ENCODE measurements around the gene SORL1. TPM values are rescaled to one million over a fixed set of nuclear protein-coding genes. Genes with fewer than 3 reads are reported as not detected.

SORL1 gene
- total and polyA plus RNA-seq, 2 of the 8 experiments (the other 6 are each of a cell fraction or from before 2014, with no cell fraction given) = 38.1 to 65.5 TPM

DNA sequence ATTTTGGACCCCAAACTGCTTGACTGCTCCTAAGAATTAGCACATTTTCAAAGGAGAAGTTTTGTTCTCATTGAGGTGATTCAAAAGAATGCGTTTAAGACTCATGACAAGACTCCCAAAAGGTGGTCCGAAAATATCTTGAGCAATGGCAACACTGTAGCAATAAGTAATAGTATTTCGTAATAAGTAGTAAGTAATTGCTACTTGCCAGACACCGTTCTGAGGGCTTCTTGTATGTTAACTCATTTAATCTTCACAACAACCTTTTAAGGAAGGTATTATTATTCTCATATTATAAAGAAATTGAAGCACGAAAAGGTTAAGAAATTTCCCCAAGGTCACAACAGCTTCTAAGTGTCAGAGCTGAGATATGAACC, 184.7 kb downstream of the SORL1 start:
- FAIRE-seq = no peak

More for the DNA sequence above, 184.7 kb downstream of the SORL1 start:
- Histone ChIP-seq H3K18ac (ENCODE audit: extremely low read depth, low read length) (no peak overlapping the region), H3K23ac (ENCODE audit: insufficient read length) (no peak overlapping the region), H4K91ac (replicated peaks; ENCODE audit: insufficient read length, low read length) (no peak overlapping the region), H3K9me3 (ENCODE audit: insufficient read depth in 2 of 2, low read depth in 1 of 2, low read length in 1 of 2) (no peaks in the 10 kb centered on the region), H3K23me2 (ENCODE audit: low read depth, low read length) (no peaks in the 10 kb centered on the region; the same call in 1 of the 2 replicates), H3K4me1 (replicated peaks in 1 of 4; ENCODE audit: control insufficient read depth in 3 of 4, insufficient read depth in 4 of 4, low read length in 3 of 4) (peaks cover 0 to 3% (median 1%) of the 10 kb centered on the region in 4 experiments; a peak in 3 of 7 replicates), H3K4me2 (ENCODE audit: insufficient read depth in 1 of 2, low read depth in 2 of 2, low read length in 2 of 2) (no peak overlapping the region), H3K9ac (replicated peaks in 1 of 4; ENCODE audit: extremely low read depth in 1 of 4, low read depth in 3 of 4, low read length in 3 of 4) (no peak overlapping the region), H3K27ac (ENCODE audit: low read depth, low read length) (no peak overlapping the region), H4K8ac (ENCODE audit: extremely low read depth, insufficient read depth, low read length) (no peak overlapping the region), H3K79me1 (ENCODE audit: low read depth, low read length) (no peaks in the 10 kb centered on the region), H3K56ac (replicated peaks; ENCODE audit: insufficient read length, low read depth, low read length) (no peak overlapping the region), H3K4ac (replicated peaks; ENCODE audit: insufficient read length, low read depth, low read length) (no peak overlapping the region), H2AFZ (ENCODE audit: low read length) (no peak overlapping the region), H4K20me1 (replicated peaks in 1 of 2; ENCODE audit: control insufficient read depth in 1 of 2, insufficient read depth in 2 of 2, low read length in 2 of 2) (no peaks in the 10 kb centered on the region), H3K79me2 (ENCODE audit: control insufficient read depth in 1 of 2, insufficient read depth in 2 of 2, low read length in 2 of 2) (no peaks in the 10 kb centered on the region), H3K14ac (ENCODE audit: insufficient read length) (no peak overlapping the region), H3K4me3 (ENCODE audit: extremely low read depth in 1 of 4, insufficient read depth in 2 of 4, low read depth in 3 of 4, low read length in 4 of 4) (no peak overlapping the region), H2BK15ac (ENCODE audit: low read length) (no peak overlapping the region), H2BK120ac (replicated peaks; ENCODE audit: low read depth, low read length) (no peak overlapping the region), H2BK12ac (ENCODE audit: low read depth, low read length) (no peak overlapping the region), H2AK5ac (ENCODE audit: low read depth, low read length) (no peak overlapping the region), H3K36me3 (ENCODE audit: control insufficient read depth in 2 of 4, insufficient read depth in 4 of 4, low read length in 3 of 4) (peaks cover 0 to 7% (median 2%) of the 10 kb centered on the region in 4 experiments; a peak in 2 of 8 replicates), H4K5ac (ENCODE audit: insufficient read length, low read depth, low read length) (no peak overlapping the region), H2BK20ac (ENCODE audit: low read length) (no peak overlapping the region), H2BK5ac (ENCODE audit: low read depth, low read length) (no peak overlapping the region), H3K27me3 (replicated peaks in 1 of 4; ENCODE audit: control insufficient read depth in 3 of 4, extremely low read depth in 1 of 4, insufficient read depth in 3 of 4, low read length in 3 of 4) (no peaks in the 10 kb centered on the region)
- WGBS, 2 experiments (ENCODE audit: extremely low coverage in 1 of 2, insufficient coverage in 1 of 2, insufficient read length in 1 of 2, insufficient replicate concordance in 2 of 2, low coverage in 1 of 2, low lambda C conversion rate in 2 of 2, missing lambda C conversion rate in 1 of 2) = 91% methylated on average over 5 of the region's 5 CpGs; no CpG with 5 or more reads in 1 of the 2 experiments
- no peak for DNase-seq (ENCODE audit: low read depth in 1 of 2, low spot score in 2 of 2)
- POLR2A ChIA-PET (ENCODE audit: partially characterized antibody) = no interaction called here
- CTCF ChIA-PET (ENCODE audit: partially characterized antibody) = interaction anchor here (1.1 kb wide), 1 partner anchor 18 kb away, joined by 4 read pairs; no protein-coding TSS in a partner anchor
- TF ChIP-seq SP2 (IDR thresholded peaks at IDR 0.05; ENCODE audit: low read length) (no peak), TCF12 (IDR thresholded peaks at IDR 0.05; ENCODE audit: low read depth, low read length) (no peak), SUZ12 (IDR thresholded peaks at IDR 0.05; ENCODE audit: low read length) (no peak), ASH2L (IDR thresholded peaks at IDR 0.05; ENCODE audit: low read length) (no peak), YY1 (IDR thresholded peaks at IDR 0.05; ENCODE audit: low read depth, low read length) (no peak), SIX5 (IDR thresholded peaks at IDR 0.05; ENCODE audit: low read depth, low read length) (no peak), HDAC2 (IDR thresholded peaks at IDR 0.05; ENCODE audit: borderline replicate concordance in 1 of 2, low read depth in 2 of 2, low read length in 2 of 2) (no peak), BACH1 (IDR thresholded peaks at IDR 0.05; ENCODE audit: low read length) (no peak), POLR2AphosphoS5 (IDR thresholded peaks at IDR 0.05; ENCODE audit: low read depth, low read length) (no peak), CBX5 (IDR thresholded peaks at IDR 0.05; ENCODE audit: low read depth, low read length) (no peak), SAP30 (IDR thresholded peaks at IDR 0.05; ENCODE audit: insufficient read depth, insufficient replicate concordance, low read length) (no peak), CEBPB (IDR thresholded peaks at IDR 0.05; ENCODE audit: low read depth, low read length) (no peak)

Data from H1 (cell line).